GM23338 (cell line): Measurements from ENCODE around the gene FPR1. TPM values are rescaled to one million over a fixed set of nuclear protein-coding genes. Genes with fewer than 3 reads are reported as not detected.

Source experiments
- ATAC-seq: fragments of 200-7000 bp; cut with Tn5 transposase; 3 replicates; pipeline ENCODE4 v1.9.1; 2020
- DNase-seq: peaks from one replicate; pipeline ENCODE4 v3.0.0-alpha.2; 2015; ENCODE audit warnings: low spot score
- H2AFZ ChIP-seq: fragments of 200-600 bp; sonication (generic); 2 replicates; pipeline ENCODE4 v1.8.0; 2016; ENCODE audit warnings: antibody characterized with exemption, mild to moderate bottlenecking, moderate library complexity
- H3F3A ChIP-seq: fragments of 200-600 bp; sonication (generic); replicated peaks from 2 replicates; pipeline ENCODE4 v1.8.0; 2017; ENCODE audit warnings: antibody characterized with exemption, mixed run types, low read depth
- H3K27ac ChIP-seq: fragments of 200-600 bp; sonication (generic); 2 replicates; pipeline ENCODE4 v1.6.1; 2016; ENCODE audit warnings: low read depth
- H3K27me3 ChIP-seq: fragments of 200-600 bp; sonication (generic); 2 replicates; pipeline ENCODE4 v1.8.0; 2016; ENCODE audit warnings: mild to moderate bottlenecking, mixed run types, moderate library complexity; ENCODE audit not compliant: insufficient read depth
- H3K36me3 ChIP-seq: fragments of 200-600 bp; sonication (generic); 2 replicates; pipeline ENCODE4 v1.8.0; 2016; ENCODE audit warnings: mild to moderate bottlenecking; ENCODE audit not compliant: insufficient read depth
- H3K4me1 ChIP-seq: fragments of 200-600 bp; sonication (generic); 2 replicates; pipeline ENCODE4 v1.8.0; 2016; ENCODE audit warnings: mild to moderate bottlenecking, moderate library complexity; ENCODE audit not compliant: insufficient read depth
- H3K4me2 ChIP-seq: fragments of 200-600 bp; sonication (generic); 2 replicates; pipeline ENCODE4 v1.7.1; 2017; ENCODE audit warnings: mixed run types
- H3K4me3 ChIP-seq: fragments of 200-600 bp; sonication (generic); 2 replicates; pipeline ENCODE4 v1.6.1; 2016; ENCODE audit warnings: mixed run types
- H3K79me2 ChIP-seq: fragments of 200-600 bp; sonication (generic); replicated peaks from 2 replicates; pipeline ENCODE4 v1.8.0; 2017; ENCODE audit warnings: mild to moderate bottlenecking; ENCODE audit not compliant: insufficient read depth
- H3K9me2 ChIP-seq: fragments of 200-600 bp; sonication (generic); 2 replicates; pipeline ENCODE4 v1.8.0; 2017; ENCODE audit not compliant: insufficient read depth
- H4K20me1 ChIP-seq: fragments of 200-600 bp; sonication (generic); replicated peaks from 2 replicates; pipeline ENCODE4 v1.8.0; 2017; ENCODE audit warnings: mild to moderate bottlenecking; ENCODE audit not compliant: insufficient read depth
- H3K27ac Mint-ChIP-seq: 2 replicates; pipeline ENCODE4 v1.8.0; 2020; ENCODE audit warnings: inconsistent platforms, mild to moderate bottlenecking, moderate library complexity, mixed read lengths
- H3K27me3 Mint-ChIP-seq: 3 replicates; pipeline ENCODE4 v1.8.0; 2022; ENCODE audit warnings: low read depth, mild to moderate bottlenecking, moderate library complexity, mixed read lengths, inconsistent platforms; ENCODE audit not compliant: insufficient read depth, poor library complexity
- H3K36me3 Mint-ChIP-seq: 3 replicates; pipeline ENCODE4 v1.8.0; 2021; ENCODE audit warnings: low read depth, mild to moderate bottlenecking, inconsistent platforms, moderate library complexity, mixed read lengths
- H3K4me1 Mint-ChIP-seq: 3 replicates; pipeline ENCODE4 v1.8.0; 2020; ENCODE audit warnings: mild to moderate bottlenecking, inconsistent platforms, mixed read lengths
- H3K4me3 Mint-ChIP-seq: 3 replicates; pipeline ENCODE4 v1.8.0; 2021; ENCODE audit warnings: moderate library complexity, mild to moderate bottlenecking, inconsistent platforms, mixed read lengths
- H3K9me3 Mint-ChIP-seq: 3 replicates; pipeline ENCODE4 v1.8.0; 2020; ENCODE audit warnings: moderate library complexity, mild to moderate bottlenecking, inconsistent platforms, mixed read lengths
- CREB1 ChIP-seq: fragments of 250-450 bp; sonication (Bioruptor Pico); IDR thresholded peaks from 2 replicates; pipeline ENCODE4 v1.5.0; 2020; ENCODE audit warnings: low read depth, mild to moderate bottlenecking, moderate library complexity
- EZH2 ChIP-seq: fragments of 200-600 bp; sonication (generic); IDR thresholded peaks from one replicate; pipeline ENCODE4 v1.8.0; 2017; ENCODE audit warnings: antibody characterized with exemption, mild to moderate bottlenecking, low read depth; ENCODE audit not compliant: unreplicated experiment
- EZH2phosphoT487 ChIP-seq: fragments of 200-600 bp; sonication (generic); IDR thresholded peaks from one replicate; pipeline ENCODE4 v1.8.1; 2018; ENCODE audit warnings: antibody characterized with exemption; ENCODE audit not compliant: unreplicated experiment
- JUNB ChIP-seq: IDR thresholded peaks from one replicate; pipeline ENCODE4 v1.6.1; 2016; ENCODE audit warnings: antibody characterized with exemption; ENCODE audit not compliant: unreplicated experiment
- NANOG ChIP-seq: IDR thresholded peaks from 2 replicates; pipeline ENCODE4 v1.6.1; 2016; ENCODE audit warnings: antibody characterized with exemption, borderline replicate concordance
- POLR2AphosphoS5 ChIP-seq: IDR thresholded peaks from 2 replicates; pipeline ENCODE4 v1.6.1; 2016; ENCODE audit warnings: antibody characterized with exemption, low read depth
- REST ChIP-seq: IDR thresholded peaks from one replicate; pipeline ENCODE4 v1.6.1; 2018; ENCODE audit warnings: antibody characterized with exemption; ENCODE audit not compliant: unreplicated experiment
- STAT1 ChIP-seq: IDR thresholded peaks from one replicate; pipeline ENCODE4 v1.6.1; 2016; ENCODE audit warnings: antibody characterized with exemption; ENCODE audit not compliant: unreplicated experiment
- ZNF114 ChIP-seq: fragments of 250-450 bp; sonication (Bioruptor Pico); IDR thresholded peaks from 2 replicates; pipeline ENCODE4 v1.5.0; 2020; ENCODE audit warnings: mild to moderate bottlenecking, moderate library complexity
- ZNF331 ChIP-seq: fragments of 250-450 bp; sonication (Bioruptor Pico); IDR thresholded peaks from 2 replicates; pipeline ENCODE4 v1.5.0; 2020; ENCODE audit warnings: low read depth, mild to moderate bottlenecking, moderate library complexity
- ZNF462 ChIP-seq: fragments of 250-450 bp; sonication (Bioruptor Pico); IDR thresholded peaks from 2 replicates; pipeline ENCODE4 v1.5.0; 2020; ENCODE audit warnings: mild to moderate bottlenecking, moderate library complexity
- polyA plus RNA-seq: library from polyadenylated mRNA; unstranded; fragments of >200 nt; fragmentation: Nextera tagmentation; extraction: Ambion mirVana; gene quantifications from 2 replicates; pipeline ENCODE4 v1.2.1, GENCODE V29; 2016
- total RNA-seq: library from RNA; depleted of rRNA; stranded (reverse); fragments of >200 nt; shearing (Covaris generic); gene quantifications from 2 replicates; pipeline ENCODE4 v1.2.3, GENCODE V29; 2014
- TF ChIP-seq, protein P1 (sequence below): IDR thresholded peaks from 2 replicates; pipeline ENCODE4 v1.6.1; 2016; ENCODE audit warnings: antibody characterized with exemption
- TF ChIP-seq, protein P2 (sequence below), 2 experiments: fragments of 200-600 bp in 1 of 2; sonication (generic) in 1 of 2; conservative IDR thresholded peaks; 2 replicates each; pipeline versions ENCODE4 v1.5.1 to v1.6.1; 2016 to 2017; ENCODE audit warnings: antibody characterized with exemption in 2 of 2, low read depth in 2 of 2, mild to moderate bottlenecking in 2 of 2, moderate library complexity in 1 of 2

The FPR1 gene
- total and polyA plus RNA-seq, 2 experiments from 2014 or later = not detected

GRCh38 chr19:51696606-51697005, 55.1 kb downstream of the FPR1 start:
- DNase-seq (no peak), ATAC-seq (no peak)
- Histone ChIP-seq H3K4me3 (no peak overlapping the region), H3K36me3 (no peaks in the 10 kb centered on the region), H3F3A (peaks cover 2% of the 10 kb centered on the region; the same call in 1 of the 2 replicates), H3K9me2 (no peaks in the 10 kb centered on the region), H3K27ac (no peak overlapping the region), H3K79me2 (peaks cover 13% of the 10 kb centered on the region; the same call in 1 of the 2 replicates), H3K4me2 (no peak overlapping the region), H2AFZ (no peak overlapping the region), H3K4me1 (peaks cover 12% of the 10 kb centered on the region), H4K20me1 (no peaks in the 10 kb centered on the region; the same call in 1 of the 2 replicates), H3K27me3 (no peaks in the 10 kb centered on the region)
- H3K27me3 Mint-ChIP-seq = peaks cover 12% of the 10 kb centered on the region
- no peak overlapping the region for H3K4me3 Mint-ChIP-seq
- peaks cover 28% of the 10 kb centered on the region for H3K4me1 Mint-ChIP-seq
- TF ChIP-seq STAT1 (no peak), POLR2AphosphoS5 (no peak), NANOG (no peak), EZH2phosphoT487 (no peak), EZH2 (no peak), REST (no peak), CREB1 (CRISPR knock-in tag) (no peak), ZNF462 (CRISPR knock-in tag) (no peak), JUNB (no peak), ZNF114 (CRISPR knock-in tag) (no peak), ZNF331 (no peak)
- TF ChIP-seq, protein P1, sequence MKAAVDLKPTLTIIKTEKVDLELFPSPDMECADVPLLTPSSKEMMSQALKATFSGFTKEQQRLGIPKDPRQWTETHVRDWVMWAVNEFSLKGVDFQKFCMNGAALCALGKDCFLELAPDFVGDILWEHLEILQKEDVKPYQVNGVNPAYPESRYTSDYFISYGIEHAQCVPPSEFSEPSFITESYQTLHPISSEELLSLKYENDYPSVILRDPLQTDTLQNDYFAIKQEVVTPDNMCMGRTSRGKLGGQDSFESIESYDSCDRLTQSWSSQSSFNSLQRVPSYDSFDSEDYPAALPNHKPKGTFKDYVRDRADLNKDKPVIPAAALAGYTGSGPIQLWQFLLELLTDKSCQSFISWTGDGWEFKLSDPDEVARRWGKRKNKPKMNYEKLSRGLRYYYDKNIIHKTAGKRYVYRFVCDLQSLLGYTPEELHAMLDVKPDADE = no peak
- TF ChIP-seq, protein P2, sequence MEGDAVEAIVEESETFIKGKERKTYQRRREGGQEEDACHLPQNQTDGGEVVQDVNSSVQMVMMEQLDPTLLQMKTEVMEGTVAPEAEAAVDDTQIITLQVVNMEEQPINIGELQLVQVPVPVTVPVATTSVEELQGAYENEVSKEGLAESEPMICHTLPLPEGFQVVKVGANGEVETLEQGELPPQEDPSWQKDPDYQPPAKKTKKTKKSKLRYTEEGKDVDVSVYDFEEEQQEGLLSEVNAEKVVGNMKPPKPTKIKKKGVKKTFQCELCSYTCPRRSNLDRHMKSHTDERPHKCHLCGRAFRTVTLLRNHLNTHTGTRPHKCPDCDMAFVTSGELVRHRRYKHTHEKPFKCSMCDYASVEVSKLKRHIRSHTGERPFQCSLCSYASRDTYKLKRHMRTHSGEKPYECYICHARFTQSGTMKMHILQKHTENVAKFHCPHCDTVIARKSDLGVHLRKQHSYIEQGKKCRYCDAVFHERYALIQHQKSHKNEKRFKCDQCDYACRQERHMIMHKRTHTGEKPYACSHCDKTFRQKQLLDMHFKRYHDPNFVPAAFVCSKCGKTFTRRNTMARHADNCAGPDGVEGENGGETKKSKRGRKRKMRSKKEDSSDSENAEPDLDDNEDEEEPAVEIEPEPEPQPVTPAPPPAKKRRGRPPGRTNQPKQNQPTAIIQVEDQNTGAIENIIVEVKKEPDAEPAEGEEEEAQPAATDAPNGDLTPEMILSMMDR (conservative IDR thresholded peaks at IDR 0.05; ENCODE audit: low read depth in 2 of 2) = no peak
- no peaks in the 10 kb centered on the region; the same call in 2 of the 3 replicates for H3K9me3 Mint-ChIP-seq
- no peak overlapping the region for H3K27ac Mint-ChIP-seq
- H3K36me3 Mint-ChIP-seq = peaks cover 39% of the 10 kb centered on the region; the same call in 2 of the 3 replicates
